ENCODE results near the gene C1QTNF8.

DNA sequence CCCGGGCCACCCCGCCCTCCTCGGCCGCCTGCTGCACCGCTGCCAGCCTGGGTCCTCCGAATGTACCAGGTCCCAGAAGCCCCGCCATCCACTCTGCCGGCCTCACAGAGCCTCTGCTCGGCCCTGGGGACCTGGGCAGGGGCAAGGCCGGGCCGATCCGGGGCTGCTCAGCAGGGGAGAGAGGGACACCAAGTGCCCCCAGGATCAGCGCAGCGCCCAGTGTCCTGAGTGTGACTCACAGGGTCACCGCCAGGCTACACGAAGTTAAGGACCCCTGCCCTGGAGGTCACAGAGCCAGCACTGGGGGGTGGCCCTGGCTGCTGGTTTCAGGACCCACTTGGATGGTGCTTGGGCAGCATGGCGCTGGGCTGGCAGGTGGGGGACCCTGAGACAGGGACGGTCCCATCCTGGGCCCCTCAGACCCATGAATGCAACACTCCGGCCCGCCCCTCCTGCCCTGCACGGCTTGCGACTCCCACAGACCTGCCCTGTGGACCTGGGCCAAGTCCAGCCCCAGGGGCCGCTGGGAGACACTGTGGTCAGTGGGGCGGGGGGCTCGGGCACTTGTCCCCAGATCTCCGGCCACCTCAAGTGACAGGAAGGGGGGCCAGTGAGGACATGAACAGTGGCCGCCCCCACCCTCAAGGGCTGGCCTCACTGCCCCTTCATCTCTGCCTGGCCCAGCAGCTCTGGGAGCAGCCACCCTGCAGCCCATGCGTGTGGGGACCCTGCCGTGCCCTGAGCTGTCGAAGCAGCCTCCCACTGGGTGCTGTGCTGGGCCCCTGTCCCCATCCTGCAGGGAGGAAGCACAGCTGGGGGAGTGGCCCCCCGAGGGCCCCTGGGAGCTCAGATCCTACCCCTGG lies 46.7 kb downstream of the C1QTNF8 start:
- TF ChIP-seq POLR2A (IDR thresholded peaks at IDR 0.05; ENCODE audit: insufficient read depth in 1 of 2, low read depth in 2 of 2, low read length in 2 of 2) (no peak), NFE2L1 (CRISPR knock-in tag; IDR thresholded peaks at IDR 0.05; ENCODE audit: borderline replicate concordance) (no peak), SNAI1 (CRISPR knock-in tag; IDR thresholded peaks at IDR 0.05; ENCODE audit: borderline replicate concordance) (no peak), IRF2 (CRISPR knock-in tag; IDR thresholded peaks at IDR 0.05) (no peak), GFI1 (CRISPR knock-in tag; IDR thresholded peaks at IDR 0.05; ENCODE audit: borderline replicate concordance) (no peak), SP1 (IDR thresholded peaks at IDR 0.05) (no peak), SP1 (CRISPR knock-in tag; IDR thresholded peaks at IDR 0.05) (no peak), GTF2F1 (IDR thresholded peaks at IDR 0.05; ENCODE audit: low read length) (no peak), ZNF333 (CRISPR knock-in tag; IDR thresholded peaks at IDR 0.05; ENCODE audit: borderline replicate concordance) (no peak), IKZF1 (IDR thresholded peaks at IDR 0.05) (no peak)
- TF ChIP-seq, protein P1, sequence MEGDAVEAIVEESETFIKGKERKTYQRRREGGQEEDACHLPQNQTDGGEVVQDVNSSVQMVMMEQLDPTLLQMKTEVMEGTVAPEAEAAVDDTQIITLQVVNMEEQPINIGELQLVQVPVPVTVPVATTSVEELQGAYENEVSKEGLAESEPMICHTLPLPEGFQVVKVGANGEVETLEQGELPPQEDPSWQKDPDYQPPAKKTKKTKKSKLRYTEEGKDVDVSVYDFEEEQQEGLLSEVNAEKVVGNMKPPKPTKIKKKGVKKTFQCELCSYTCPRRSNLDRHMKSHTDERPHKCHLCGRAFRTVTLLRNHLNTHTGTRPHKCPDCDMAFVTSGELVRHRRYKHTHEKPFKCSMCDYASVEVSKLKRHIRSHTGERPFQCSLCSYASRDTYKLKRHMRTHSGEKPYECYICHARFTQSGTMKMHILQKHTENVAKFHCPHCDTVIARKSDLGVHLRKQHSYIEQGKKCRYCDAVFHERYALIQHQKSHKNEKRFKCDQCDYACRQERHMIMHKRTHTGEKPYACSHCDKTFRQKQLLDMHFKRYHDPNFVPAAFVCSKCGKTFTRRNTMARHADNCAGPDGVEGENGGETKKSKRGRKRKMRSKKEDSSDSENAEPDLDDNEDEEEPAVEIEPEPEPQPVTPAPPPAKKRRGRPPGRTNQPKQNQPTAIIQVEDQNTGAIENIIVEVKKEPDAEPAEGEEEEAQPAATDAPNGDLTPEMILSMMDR (CRISPR knock-in tag; IDR thresholded peaks at IDR 0.05) = no peak
- TF ChIP-seq, protein P2, sequence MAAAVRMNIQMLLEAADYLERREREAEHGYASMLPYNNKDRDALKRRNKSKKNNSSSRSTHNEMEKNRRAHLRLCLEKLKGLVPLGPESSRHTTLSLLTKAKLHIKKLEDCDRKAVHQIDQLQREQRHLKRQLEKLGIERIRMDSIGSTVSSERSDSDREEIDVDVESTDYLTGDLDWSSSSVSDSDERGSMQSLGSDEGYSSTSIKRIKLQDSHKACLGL (CRISPR knock-in tag; IDR thresholded peaks at IDR 0.05) = no peak
